ENCODE results near the gene CDK5RAP1. TPM values are rescaled to one million over a fixed set of nuclear protein-coding genes. Genes with fewer than 3 reads are reported as not detected.

The CDK5RAP1 gene
- total and polyA plus RNA-seq, 2 of the 8 experiments (the other 6 are each of a cell fraction or from before 2014, with no cell fraction given) = 37.8 to 46.6 TPM

GRCh38 chr20:33359399-33360261, 41.7 kb downstream of the CDK5RAP1 start (continued):
- TF ChIP-seq CHD7 (IDR thresholded peaks at IDR 0.05; ENCODE audit: insufficient replicate concordance, low read length) (no peak), RFX5 (IDR thresholded peaks at IDR 0.05; ENCODE audit: borderline replicate concordance, low read depth, low read length) (no peak), BACH1 (IDR thresholded peaks at IDR 0.05; ENCODE audit: low read length) (no peak), USF2 (IDR thresholded peaks at IDR 0.05; ENCODE audit: low read length) (no peak), HDAC2 (IDR thresholded peaks at IDR 0.05; ENCODE audit: borderline replicate concordance in 1 of 2, low read depth in 2 of 2, low read length in 2 of 2) (no peak), SIN3A (conservative IDR thresholded peaks at IDR 0.05 in 1 of 2, IDR thresholded peaks at IDR 0.05 in 1 of 2; ENCODE audit: low read depth in 1 of 2, low read length in 2 of 2) (no peak), FOSL1 (IDR thresholded peaks at IDR 0.05; ENCODE audit: insufficient read depth, low read depth, low read length) (no peak), HDAC6 (IDR thresholded peaks at IDR 0.05; ENCODE audit: low read depth, low read length) (no peak)

Measured in H1 (cell line).